GM21367 (cell line): ENCODE results near the gene CCDC183.
"Not testable (repeated sequence)": the region's sequence is repeated elsewhere in the genome, so short reads cannot be mapped to it uniquely, and the experiment has no call there.

Experiments
- ATAC-seq: cut with Tn5 transposase; IDR thresholded peaks from one replicate; pipeline ENCODE4 v1.9.1; 2021; ENCODE audit not compliant: unreplicated experiment

CCDC183 gene

DNA sequence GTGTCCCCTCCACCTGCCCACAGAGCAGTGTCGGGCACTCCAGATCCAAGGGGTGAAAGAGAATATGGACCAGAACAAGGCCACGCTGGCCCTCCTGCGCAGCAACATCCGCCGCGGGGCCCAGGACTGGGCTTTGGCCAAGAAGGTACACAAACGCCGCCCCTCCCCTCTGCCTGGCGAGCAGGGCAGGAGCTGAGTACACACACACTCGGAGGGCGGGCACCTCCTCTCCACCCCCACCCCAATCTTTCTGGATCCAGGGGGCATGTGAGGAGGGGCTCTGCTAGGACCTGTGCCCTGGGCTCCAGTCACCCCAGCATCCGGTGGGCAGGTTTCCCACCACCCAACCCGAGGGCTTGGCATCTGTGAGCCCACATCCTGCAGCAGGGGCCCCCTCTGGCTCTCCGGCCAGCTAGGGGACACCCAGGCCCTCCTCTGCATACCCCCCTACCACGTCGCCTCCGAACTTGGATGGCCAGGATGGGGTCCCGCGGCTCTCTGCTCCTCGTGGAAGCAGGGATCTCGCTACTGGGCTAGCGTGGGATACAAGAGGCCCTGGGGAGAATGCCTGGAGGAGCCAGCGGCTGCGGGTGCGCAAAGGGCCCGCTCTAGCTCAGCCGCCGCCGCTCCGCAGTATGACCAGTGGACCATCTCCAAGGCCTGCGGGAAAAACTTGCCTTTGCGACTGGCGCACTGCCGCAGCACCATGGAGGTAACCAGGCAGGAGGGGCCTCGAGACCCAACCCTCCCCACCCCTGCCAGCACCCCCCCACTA lies 3.1 kb downstream of the CCDC183 start:
- ATAC-seq = no peak

DNA sequence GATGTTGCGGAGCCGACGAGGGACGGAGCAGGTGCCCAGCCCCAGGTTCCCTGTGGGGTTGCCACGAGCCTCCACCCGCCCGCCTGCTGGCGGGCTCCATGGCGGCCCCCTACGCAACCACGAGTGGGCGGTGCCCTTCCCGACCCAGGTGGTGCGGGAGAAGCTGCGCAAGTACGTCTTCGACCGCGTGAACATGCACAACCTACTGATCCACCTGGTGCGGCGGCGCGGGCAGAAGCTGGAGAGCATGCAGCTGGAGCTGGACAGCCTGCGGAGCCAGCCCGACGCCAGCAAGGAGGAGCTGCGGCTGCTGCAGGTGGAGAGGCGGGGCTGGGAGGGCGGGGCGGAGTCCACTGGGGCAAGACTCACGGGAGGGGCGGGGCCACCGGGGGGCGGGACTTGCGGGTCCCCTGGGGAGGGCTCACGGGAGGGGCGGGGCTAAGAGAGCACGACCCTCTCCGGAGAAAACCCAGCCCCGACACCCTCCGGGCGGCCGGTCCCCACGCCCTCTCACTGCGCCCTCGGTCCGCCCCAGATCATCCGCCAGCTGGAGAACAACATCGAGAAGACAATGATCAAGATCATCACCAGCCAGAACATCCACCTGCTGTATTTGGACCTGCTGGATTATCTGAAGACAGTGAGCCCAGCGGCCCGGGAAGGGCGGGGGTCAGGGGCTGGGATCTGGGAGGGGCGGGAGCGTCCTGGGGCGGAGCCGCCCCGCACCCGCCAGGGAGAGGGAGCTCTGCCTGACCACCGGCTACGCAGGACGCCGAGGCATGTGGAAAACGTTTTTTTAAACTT lies 3.9 kb downstream of the CCDC183 start:
- ATAC-seq = no peak

DNA sequence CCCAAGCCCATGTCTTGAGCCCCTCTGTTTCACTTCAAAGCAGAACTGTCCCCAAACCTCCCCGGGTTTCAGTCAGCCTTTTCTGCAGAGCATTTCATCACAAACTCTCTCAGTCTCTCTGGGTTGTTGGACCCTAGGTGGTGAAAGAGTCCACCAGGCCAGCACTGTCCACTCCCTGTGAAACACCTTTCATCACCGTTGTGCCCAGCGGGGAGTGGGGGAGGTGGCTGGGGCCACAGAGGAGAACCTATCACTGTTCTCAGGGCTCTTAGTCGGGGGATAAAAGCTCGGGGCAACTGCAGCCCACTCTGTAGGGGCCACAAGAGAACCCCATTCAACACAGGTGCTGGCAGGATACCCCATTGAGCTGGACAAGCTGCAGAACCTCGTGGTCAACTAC lies 6.2 kb downstream of the CCDC183 start:
- ATAC-seq = no peak

DNA sequence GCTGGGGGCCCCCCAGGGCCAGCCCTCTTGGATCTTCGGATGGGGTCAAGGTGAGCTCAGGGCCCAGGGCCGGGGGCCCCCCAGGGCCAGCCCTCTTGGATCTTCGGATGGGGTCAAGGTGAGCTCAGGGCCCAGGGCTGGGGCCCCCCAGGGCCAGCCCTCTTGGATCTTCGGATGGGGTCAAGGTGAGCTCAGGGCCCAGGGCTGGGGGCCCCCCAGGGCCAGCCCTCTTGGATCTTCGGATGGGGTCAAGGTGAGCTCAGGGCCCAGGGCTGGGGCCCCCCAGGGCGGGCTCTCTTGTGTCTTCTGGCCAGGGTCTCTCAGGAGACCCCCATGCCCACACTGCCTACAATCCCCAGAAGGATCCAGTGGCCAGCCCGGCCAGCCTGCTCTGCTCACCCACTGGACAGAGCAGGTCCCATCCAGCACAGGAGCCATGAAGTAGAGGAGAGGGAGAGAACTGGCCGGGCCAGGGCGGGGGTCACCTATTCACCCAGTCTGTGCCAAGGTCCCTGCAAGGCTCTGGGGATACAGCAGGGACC lies 6.9 kb downstream of the CCDC183 start:
- not testable (repeated sequence) for ATAC-seq

DNA sequence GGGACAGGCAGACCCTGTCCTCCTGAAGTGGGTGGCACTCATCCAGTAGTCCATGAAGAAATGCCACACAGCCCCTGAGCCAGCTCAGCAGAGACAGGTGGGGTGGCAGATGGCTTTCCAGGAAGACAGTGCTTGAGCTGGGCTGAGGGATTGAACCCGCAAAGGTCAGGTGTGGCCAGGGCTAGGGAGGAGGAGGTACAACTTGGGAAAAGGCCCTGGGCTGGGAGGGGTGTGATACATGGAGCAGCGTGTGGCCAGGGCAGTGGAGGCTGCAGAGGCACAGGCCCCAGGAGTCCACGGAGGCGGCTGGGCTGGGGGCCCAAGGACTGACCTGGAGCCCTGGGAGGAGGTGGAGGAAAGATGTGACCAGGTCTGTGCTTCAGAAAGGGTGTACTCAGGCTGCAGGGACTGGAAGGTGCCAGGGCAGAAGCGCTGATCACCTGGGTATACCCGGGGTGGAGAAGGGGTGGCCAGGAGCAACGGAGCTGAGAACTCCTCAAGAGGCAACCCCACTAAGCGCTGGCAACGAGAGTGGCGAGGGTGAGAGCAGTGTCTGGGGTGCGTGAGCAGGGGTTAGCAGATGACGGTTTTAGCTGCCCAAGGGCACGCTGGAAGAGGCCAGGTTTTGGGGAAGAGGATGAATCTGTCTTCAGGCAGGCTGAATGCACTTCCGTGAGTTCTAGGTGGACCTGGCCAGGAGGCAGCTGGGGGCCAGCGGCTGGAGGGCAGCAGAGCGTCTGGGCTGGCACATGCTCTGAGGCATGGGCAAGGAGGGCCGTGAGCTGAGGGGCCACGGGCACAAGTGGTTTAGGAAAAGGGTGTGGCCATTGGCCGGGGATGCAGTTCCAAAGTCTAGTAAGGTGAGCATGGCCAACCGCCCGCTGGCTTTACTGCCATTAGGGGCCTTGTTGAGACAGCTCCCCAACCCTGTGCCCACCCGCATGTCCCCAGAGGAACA lies 7.7 kb downstream of the CCDC183 start:
- no peak for ATAC-seq

DNA sequence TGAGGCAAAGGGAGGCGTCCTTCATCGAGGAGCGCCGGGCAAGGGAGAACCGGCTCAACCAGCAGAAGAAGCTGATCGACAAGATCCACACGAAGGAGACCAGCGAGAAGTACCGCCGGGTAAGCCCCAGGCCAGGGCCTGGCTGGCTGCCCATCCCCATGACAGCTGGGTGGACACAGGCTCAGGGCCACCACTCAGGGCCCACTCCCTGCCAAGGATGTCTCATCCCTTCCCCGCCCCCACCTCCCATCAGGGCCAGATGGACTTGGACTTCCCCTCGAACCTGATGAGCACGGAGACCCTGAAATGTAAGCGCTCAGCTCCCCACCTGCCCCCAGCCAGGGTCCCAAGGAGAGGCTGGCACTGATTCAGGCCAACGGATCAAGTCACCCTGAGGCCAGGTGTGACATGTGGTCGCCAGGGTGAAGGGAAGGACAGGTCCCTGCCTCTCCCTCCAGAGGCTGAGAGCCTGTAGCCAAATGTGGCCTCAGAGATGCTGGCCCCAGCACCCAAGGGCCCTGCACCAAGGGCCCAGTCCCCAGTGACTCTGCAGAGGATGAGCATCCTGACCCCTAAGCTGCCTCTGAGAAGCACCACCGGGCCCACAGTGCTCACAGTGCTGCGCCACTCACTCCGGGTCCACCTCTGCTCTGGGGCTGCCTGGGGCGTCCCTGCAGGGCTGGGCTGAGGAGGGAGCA lies 8.5 kb downstream of the CCDC183 start:
- no peak for ATAC-seq

DNA sequence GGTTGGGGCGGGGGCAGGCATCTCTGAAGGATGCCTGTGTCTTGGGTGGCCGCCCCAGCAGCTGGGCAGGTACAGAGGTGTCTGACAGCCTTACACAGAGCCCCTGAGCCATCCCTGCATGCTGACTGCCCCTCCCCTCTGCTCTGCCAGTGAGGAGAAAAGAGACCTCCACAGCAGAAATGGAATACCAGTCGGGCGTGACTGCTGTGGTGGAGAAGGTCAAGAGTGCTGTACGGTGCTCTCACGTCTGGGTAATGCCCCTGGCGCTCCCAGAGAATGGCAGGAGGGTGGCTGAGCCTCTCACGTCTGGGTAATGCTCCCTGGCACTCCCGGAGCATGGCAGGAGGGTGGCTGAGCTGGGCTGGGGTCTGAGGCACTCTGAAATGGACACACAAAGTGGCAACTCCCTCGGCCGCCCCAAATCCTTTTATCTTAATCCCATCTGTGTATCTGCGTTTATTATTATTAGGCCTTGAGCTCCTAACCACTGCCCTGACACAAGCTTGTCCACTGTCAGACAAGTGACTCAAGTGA lies 9.1 kb downstream of the CCDC183 start:
- no peak for ATAC-seq

DNA sequence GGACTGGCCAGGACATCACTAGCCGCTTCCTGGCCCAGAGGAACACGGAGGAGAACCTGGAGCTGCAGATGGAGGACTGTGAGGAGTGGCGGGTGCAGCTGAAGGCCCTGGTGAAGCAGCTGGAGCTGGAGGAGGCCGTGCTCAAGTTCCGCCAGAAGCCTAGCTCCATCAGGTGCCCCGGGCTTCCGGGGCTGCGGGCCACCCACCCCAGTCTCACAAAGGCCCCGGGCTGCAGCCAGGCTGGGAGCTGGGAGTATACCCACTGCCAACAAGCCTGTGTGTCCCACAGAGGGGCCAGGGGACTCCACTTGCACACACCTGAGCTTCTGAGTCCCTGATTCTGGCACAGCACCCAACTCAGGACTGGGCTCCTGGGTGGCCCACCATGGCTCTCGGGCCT lies 9.9 kb downstream of the CCDC183 start:
- ATAC-seq = no peak

DNA sequence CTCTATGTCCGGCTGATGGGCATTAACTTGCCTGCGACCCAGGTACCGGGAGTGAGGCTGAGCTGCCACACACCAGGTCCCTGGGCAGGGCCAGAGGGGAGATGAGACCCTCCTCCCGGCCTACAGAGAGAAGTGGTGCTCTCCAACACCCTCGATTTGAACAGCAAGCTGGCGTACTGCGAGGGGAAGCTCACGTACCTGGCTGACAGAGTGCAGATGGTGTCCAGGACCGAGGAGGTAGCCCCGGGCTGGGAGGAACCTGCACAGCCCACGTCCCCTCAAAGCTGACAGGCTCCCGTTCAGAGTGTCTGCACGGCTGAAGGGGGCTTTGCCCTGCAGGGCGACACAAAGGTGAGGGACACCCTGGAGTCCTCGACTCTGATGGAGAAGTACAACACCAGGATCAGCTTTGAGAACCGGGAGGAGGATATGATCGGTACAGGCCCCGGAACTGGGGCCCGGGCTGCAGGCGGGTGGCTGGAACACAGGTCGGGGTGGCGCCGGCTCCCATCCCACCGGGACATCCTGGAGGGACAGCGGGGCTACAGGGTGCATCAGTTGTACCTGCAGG lies 10.6 kb downstream of the CCDC183 start:
- ATAC-seq = no peak

DNA sequence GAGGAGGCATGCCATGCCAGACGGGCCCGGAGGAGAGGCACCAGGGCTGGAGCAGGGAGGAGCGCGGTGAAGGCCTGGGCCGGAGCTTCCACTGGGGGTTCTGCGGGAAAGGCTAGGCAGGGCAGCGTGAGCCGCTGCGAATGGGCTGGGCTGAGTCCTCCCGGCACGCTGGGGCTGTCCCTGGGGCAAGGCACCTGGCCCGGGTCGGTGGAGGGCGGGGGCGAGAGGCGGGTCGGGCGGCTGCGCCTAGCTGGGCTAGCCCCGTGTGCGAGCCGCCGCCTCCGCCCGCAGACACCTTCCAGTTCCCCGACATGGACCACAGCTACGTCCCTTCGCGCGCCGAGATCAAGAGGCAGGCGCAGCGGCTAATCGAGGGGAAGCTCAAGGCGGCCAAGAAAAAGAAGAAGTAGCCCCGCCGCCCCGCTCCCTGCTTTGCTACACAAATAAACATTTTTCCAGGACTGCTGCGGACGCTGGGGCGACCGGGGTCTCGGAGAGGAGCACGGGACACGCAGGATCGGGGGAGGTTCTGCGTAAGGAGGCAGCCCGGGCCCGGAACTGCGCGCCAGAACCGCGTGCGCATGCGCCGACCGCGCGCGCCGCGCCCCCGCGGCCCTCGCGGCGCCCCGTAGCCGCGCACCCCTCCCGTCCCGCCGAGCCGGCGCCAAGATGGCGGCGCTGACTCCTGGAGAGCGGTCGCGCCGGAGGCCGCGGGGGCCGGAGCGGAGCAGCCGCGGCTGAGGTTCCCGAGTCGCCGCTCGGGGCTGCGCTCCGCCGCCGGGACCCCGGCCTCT lies 11.3 kb downstream of the CCDC183 start, which contains the start of gene RABL6:
RABL6 (plus strand) TSS at position 668 of the 794 bp plus-strand sequence. CDS start 249 bp downstream, outside the sequence.
- ATAC-seq = peak; percentile 69

DNA sequence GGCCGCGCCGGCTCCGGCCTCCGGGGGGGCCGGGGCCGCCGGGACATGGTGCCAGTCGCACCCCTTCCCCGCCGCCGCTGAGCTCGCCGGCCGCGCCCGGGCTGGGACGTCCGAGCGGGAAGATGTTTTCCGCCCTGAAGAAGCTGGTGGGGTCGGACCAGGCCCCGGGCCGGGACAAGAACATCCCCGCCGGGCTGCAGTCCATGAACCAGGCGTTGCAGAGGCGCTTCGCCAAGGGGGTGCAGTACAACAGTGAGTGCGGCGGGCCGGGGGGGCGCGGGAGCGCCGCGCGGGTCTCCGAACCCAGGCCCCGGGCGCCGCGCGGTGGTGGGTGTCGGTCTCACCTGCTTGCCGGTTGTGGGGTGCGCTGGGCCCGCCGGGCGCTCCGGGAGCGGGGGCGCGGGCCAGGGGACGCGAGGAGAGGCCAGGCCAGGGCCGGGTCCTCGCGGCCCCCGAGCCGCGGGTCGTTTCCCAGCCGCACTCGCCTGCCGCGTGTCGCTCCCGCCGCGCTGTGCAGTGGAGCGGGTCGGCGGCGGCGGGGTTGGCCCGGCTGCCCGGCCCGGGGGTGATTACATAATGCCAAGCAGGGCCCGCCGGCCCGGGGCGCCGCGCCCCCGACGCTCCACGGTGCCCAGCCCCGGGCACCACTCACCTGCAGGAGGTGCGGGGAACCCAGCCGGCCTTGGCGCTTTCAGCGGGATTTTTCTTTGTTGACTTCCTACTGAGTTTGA lies 12.1 kb downstream of the CCDC183 start:
- peak; percentile 23 for ATAC-seq

DNA sequence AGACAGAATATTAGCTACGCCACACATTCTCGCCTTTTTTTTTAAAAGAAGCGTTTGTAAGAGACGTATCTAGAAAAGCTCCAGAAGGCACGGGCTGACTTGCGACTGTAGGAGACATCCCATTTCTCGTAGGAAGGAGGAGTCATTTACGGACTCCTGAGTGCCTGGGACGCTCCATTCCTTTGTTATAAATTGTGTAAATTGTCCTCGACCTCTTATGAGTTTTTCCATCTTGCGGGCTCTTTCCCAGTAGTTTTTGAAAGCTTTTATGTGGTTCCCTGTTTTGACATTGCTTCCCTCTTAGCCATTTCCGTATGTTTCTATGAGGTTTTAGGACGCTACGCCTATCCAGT lies 12.6 kb downstream of the CCDC183 start:
- no peak for ATAC-seq

DNA sequence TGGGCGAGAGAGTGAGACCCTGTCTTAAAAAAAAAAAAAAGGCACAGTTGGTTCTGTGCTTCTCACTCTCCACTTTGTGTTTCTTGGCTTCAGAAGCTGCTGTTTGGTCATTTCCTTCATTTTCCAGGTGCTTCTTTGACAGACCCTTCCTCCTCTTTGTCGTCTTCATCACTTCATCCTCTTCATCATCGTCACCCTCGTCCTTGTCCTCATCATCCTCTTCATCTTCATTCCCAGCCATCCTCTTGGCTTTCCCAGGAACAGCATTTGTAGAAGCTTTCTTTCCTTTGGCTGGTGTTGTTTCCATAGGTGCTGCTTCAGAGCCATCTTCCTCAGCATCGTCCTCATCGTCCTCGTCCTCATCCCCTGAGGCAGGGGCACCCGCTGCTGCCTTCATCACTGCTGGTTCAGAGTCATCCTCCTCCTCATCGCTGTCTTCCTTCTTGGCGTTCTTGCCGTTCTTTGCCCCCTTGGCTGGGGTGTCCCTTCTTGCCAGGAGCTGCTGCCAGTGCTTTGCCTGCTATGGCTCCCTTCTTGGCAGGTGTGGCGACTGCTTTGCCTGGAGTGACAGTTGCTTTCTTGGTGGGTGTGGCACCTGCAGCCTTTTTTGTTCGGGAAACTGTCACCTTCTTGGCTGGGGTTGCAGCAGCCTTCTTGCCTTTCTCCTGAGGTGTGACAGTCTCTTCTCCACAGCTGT lies 18.7 kb downstream of the CCDC183 start:
- ATAC-seq = no peak

DNA sequence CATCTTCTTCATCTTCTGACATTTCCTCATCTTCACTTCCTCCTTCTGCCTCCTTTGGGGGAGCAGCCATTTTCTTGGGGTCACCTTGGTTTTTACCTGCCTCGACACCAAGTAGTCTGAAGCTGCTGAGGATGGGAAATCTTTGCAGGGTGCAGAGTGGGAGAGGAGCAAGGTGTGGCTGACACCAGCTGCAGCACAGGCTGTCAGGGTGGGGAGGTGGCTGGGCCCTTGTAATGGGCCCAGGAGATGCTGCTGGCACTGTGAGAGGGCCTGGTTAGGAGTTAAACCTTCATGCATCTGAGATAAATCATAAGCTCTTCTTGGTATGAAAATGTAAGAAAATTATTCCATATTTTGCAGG lies 19.3 kb downstream of the CCDC183 start:
- ATAC-seq = no peak

DNA sequence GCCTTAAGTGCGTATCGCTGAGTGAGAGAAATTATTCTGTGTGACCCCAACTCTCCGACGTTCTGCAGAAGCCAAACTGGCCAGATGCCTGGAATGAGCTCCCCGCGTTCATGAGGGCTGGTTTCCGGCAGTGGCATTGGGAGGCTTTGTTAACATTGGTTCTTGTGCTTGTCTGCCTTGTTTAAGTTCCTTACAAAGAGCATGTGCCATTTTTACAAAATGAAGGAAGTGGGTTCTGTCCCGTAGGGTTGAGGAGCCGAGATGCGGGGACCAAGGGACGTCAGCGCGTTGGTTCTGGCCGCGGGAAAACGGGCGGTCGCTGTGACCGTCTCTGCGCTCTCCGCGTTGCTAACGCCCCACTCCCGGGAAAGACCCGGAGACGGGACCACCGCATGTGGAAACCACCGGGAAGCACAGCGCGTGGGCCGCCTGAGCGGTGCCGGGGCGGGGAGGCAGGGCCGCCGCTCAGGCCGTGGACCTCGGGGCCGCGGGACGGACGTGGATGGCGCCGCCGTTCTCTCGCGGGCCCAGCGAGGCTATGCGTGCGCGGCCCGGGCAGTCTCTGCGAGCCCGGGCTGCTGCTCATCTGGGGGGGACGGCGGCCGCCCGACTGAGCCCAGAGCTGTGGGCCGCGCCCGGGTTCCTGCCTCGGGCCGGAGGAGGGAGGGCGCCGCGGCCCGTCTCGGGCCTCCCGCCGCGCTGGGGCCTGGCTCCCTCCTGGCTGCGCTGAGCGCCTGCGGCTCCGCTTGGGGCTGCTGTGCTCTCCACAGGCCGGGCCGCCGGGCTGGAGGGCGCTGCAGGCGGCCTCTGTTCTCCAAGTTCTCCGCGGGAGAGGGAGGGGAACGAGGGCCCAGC lies 25.1 kb downstream of the CCDC183 start:
- ATAC-seq = no peak

DNA sequence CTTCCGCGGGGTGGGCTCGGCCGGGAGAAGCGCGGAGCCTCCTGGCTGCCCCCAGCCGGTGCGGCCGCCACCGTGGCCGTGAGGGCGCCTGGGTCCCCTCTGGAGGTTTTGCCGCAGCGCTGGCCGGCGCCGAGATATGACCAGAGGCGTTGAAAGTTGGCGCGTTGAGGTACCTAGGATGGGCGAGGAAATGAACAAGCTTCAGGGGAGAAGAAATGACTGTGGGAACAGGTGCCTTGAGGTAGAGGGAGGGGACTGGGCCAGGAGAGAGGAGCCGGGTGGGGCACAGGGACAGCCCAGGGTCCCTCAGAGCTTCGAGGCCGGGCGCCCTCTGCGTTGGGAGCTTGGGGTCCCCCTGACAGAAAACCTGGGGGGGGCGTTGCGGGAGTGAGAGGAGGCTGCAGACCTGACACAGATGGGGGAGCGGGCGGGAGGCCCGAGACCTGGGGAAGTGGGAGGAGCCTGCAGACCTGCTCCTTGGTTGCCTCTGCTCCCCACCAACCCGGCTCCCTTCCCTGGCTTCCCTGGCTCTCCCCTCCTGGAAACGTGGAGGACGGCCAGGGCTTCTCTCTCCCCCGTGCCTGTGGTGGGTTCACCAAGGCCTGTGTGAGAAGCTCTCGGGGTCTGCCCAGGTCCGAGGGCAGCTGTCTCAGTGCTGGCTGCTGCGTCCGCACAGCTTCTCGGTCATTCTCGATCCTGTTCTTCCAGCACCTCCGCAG lies 25.8 kb downstream of the CCDC183 start:
- no peak for ATAC-seq
